HEK293 (cell line): ENCODE results near the gene TARS3.

Experiments used
- CTCF ChIA-PET: fragments of 350-600 bp; formaldehyde crosslinking; extraction: SDS; loops from one replicate; lab custom pipeline; 2021; ENCODE audit warnings: antibody characterized with exemption; lab: Yijun Ruan, JAX
- POLR2A ChIA-PET: fragments of 300-600 bp; formaldehyde crosslinking; extraction: SDS; loops from one replicate; lab custom pipeline; 2020; ENCODE audit warnings: antibody characterized with exemption, inconsistent platforms; lab: Yijun Ruan, JAX
- H3K27ac ChIP-seq: fragments of 200-500 bp; sonication (Bioruptor generic); 2 replicates; pipeline ENCODE4 v1.5.1; 2014; ENCODE audit warnings: low read depth, low read length, control low read depth, inconsistent platforms; ENCODE audit errors: extremely low read depth
- H3K36me3 ChIP-seq, 2 experiments: fragments of 200-500 bp in 1 of 2; sonication (Bioruptor generic) in 1 of 2; 1 replicate in 1 of 2; 2 replicates in 1 of 2; pipeline ENCODE4 v1.5.1; 2014 to 2017; ENCODE audit warnings: inconsistent platforms in 2 of 2, low read length in 2 of 2; ENCODE audit not compliant: control insufficient read depth in 2 of 2, insufficient read depth in 1 of 2
- H3K4me1 ChIP-seq: fragments of 200-500 bp; sonication (Bioruptor generic); 2 replicates; pipeline ENCODE4 v1.5.1; 2014; ENCODE audit warnings: mild to moderate bottlenecking, low read length, inconsistent platforms; ENCODE audit not compliant: control insufficient read depth, insufficient read depth
- H3K4me3 ChIP-seq: 2 replicates; pipeline ENCODE4 v1.5.1; 2011; ENCODE audit warnings: low read depth, mild to moderate bottlenecking, control low read depth, low read length, moderate library complexity
- H3K9me3 ChIP-seq: fragments of 200-500 bp; sonication (Bioruptor generic); 2 replicates; pipeline ENCODE4 v1.5.1; 2014; ENCODE audit warnings: low read depth, low read length, inconsistent platforms; ENCODE audit not compliant: control insufficient read depth, insufficient read depth
- AEBP2 ChIP-seq: fragments of 450-650 bp; formaldehyde crosslinking; IDR thresholded peaks from 2 replicates; pipeline ENCODE4 v1.5.1; 2016; ENCODE audit warnings: missing biosample characterization, missing genetic modification characterization, borderline replicate concordance
- EGR2 ChIP-seq: fragments of 450-650 bp; formaldehyde crosslinking; IDR thresholded peaks from 2 replicates; pipeline ENCODE4 v1.5.1; 2016; ENCODE audit warnings: low read depth, missing biosample characterization, missing genetic modification characterization
- PRDM1 ChIP-seq: fragments of 450-650 bp; formaldehyde crosslinking; IDR thresholded peaks from 2 replicates; pipeline ENCODE4; 2016; ENCODE audit warnings: missing biosample characterization, missing genetic modification characterization
- SP7 ChIP-seq: fragments of 450-650 bp; formaldehyde crosslinking; IDR thresholded peaks from 2 replicates; pipeline ENCODE4 v1.5.1; 2016; ENCODE audit warnings: missing biosample characterization, missing genetic modification characterization
- WT1 ChIP-seq: fragments of 450-650 bp; formaldehyde crosslinking; IDR thresholded peaks from 2 replicates; pipeline ENCODE4 v1.5.1; 2016; ENCODE audit warnings: missing biosample characterization, missing genetic modification characterization
- ZFHX2 ChIP-seq: fragments of 450-650 bp; formaldehyde crosslinking; conservative IDR thresholded peaks from 2 replicates; pipeline ENCODE4 v1.5.1; 2016; ENCODE audit warnings: missing biosample characterization, missing genetic modification characterization
- ZIC2 ChIP-seq: fragments of 450-650 bp; formaldehyde crosslinking; IDR thresholded peaks from 2 replicates; pipeline ENCODE4 v1.5.1; 2016; ENCODE audit warnings: missing biosample characterization, missing genetic modification characterization
- ZNF16 ChIP-seq: fragments of 450-650 bp; formaldehyde crosslinking; IDR thresholded peaks from 2 replicates; pipeline ENCODE4 v1.5.1; 2016; ENCODE audit warnings: low read depth, missing biosample characterization, missing genetic modification characterization
- ZNF23 ChIP-seq: fragments of 450-650 bp; formaldehyde crosslinking; IDR thresholded peaks from 2 replicates; pipeline ENCODE4 v1.5.1; 2016; ENCODE audit warnings: missing biosample characterization, missing genetic modification characterization, borderline replicate concordance
- ZNF266 ChIP-seq: fragments of 450-650 bp; formaldehyde crosslinking; IDR thresholded peaks from 2 replicates; pipeline ENCODE4 v1.5.1; 2016; ENCODE audit warnings: missing biosample characterization, missing genetic modification characterization, low read depth
- ZNF544 ChIP-seq: fragments of 450-650 bp; formaldehyde crosslinking; IDR thresholded peaks from 2 replicates; pipeline ENCODE4 v1.5.0; 2017; ENCODE audit warnings: missing biosample characterization, missing genetic modification characterization
- ZNF558 ChIP-seq: fragments of 450-650 bp; formaldehyde crosslinking; IDR thresholded peaks from 2 replicates; pipeline ENCODE4 v1.5.1; 2016; ENCODE audit warnings: missing biosample characterization, missing genetic modification characterization
- ZNF596 ChIP-seq: fragments of 450-650 bp; IDR thresholded peaks from 2 replicates; pipeline ENCODE4 v1.5.0; 2018; ENCODE audit warnings: missing biosample characterization, mild to moderate bottlenecking, missing genetic modification characterization, moderate library complexity
- ZNF629 ChIP-seq: fragments of 450-650 bp; formaldehyde crosslinking; IDR thresholded peaks from 2 replicates; pipeline ENCODE4 v1.5.1; 2017; ENCODE audit warnings: missing biosample characterization, missing genetic modification characterization
- ZNF747 ChIP-seq: fragments of 450-650 bp; formaldehyde crosslinking; IDR thresholded peaks from 2 replicates; pipeline ENCODE4 v1.5.1; 2016; ENCODE audit warnings: missing biosample characterization, missing genetic modification characterization
- ZNF785 ChIP-seq: fragments of 450-650 bp; formaldehyde crosslinking; IDR thresholded peaks from 2 replicates; pipeline ENCODE4 v1.5.1; 2016; ENCODE audit warnings: missing biosample characterization, missing genetic modification characterization

Gene TARS3

GRCh38 chr15:101625184-101625583 is 99.1 kb downstream of the TARS3 start:
- Histone ChIP-seq H3K36me3 (peaks cover 0 to 8% of the 10 kb centered on the region in 2 experiments; a peak in 1 of 3 replicates), H3K27ac (no peak overlapping the region), H3K9me3 (no peaks in the 10 kb centered on the region), H3K4me1 (no peaks in the 10 kb centered on the region), H3K4me3 (no peak overlapping the region)
- POLR2A ChIA-PET, result no interaction called here
- TF ChIP-seq ZNF747 (tag by site-specific recombination), result no peak
- no peak for TF ChIP-seq ZNF785
- TF ChIP-seq ZNF596, result no peak
- CTCF ChIA-PET, result interaction anchor here (7.4 kb wide), 1 partner anchor 16 kb away, joined by 61 read pairs; no protein-coding TSS in a partner anchor

- Histone ChIP-seq H3K4me1 (no peaks in the 10 kb centered on the region), H3K4me3 (no peak overlapping the region), H3K9me3 (no peaks in the 10 kb centered on the region), H3K36me3 (peaks cover 0 to 8% of the 10 kb centered on the region in 2 experiments; a peak in 1 of 3 replicates), H3K27ac (no peak overlapping the region)
- CTCF ChIA-PET, result interaction anchor here (0.5 to 7.4 kb wide), 4 partner anchors 17 to 523 kb away, joined by 3 to 61 read pairs (median 4); no protein-coding TSS in a partner anchor
- POLR2A ChIA-PET, result no interaction called here
- peak; percentile 98 for TF ChIP-seq ZNF558 (tag by site-specific recombination)
- no peak for TF ChIP-seq ZNF544 (tag by site-specific recombination)
- TF ChIP-seq WT1 (tag by site-specific recombination), result no peak
- no peak for TF ChIP-seq ZNF23 (tag by site-specific recombination)
- no peak for TF ChIP-seq SP7 (tag by site-specific recombination)
- no peak for TF ChIP-seq ZNF629 (tag by site-specific recombination)
- no peak for TF ChIP-seq ZNF16 (tag by site-specific recombination)
These were observed 100.6 kb downstream of the TARS3 start for GRCh38 chr15:101623367-101624304.

GRCh38 chr15:101621961-101622360 is 102.3 kb downstream of the TARS3 start:
- no peak overlapping the region for H3K4me3 ChIP-seq
- H3K4me1 ChIP-seq, result no peaks in the 10 kb centered on the region
- H3K36me3 ChIP-seq, result peaks cover 0 to 8% of the 10 kb centered on the region in 2 experiments; a peak in 1 of 3 replicates
- ChIA-PET POLR2A (no interaction called here), CTCF (interaction anchor here (7.4 kb wide), 1 partner anchor 19 kb away, joined by 61 read pairs; no protein-coding TSS in a partner anchor)
- no peaks in the 10 kb centered on the region for H3K9me3 ChIP-seq
- no peak overlapping the region for H3K27ac ChIP-seq
- no peak for TF ChIP-seq ZNF266 (tag by site-specific recombination)
- TF ChIP-seq ZFHX2 (tag by site-specific recombination), result peak; percentile 87
- peak; percentile 82 for TF ChIP-seq EGR2 (tag by site-specific recombination)

- H3K4me1 ChIP-seq, result peaks cover 10% of the 10 kb centered on the region
- peaks cover 0 to 8% of the 10 kb centered on the region in 2 experiments; a peak in 1 of 3 replicates for H3K36me3 ChIP-seq
- POLR2A ChIA-PET, result no interaction called here
- CTCF ChIA-PET, result interaction anchor here (0.6 to 7.4 kb wide), 3 partner anchors 13 to 92 kb away, joined by 3 to 61 read pairs (median 3); no protein-coding TSS in a partner anchor
- TF ChIP-seq PRDM1 (tag by site-specific recombination) (no peak), AEBP2 (tag by site-specific recombination) (no peak), ZIC2 (tag by site-specific recombination) (0 out of 2 replicates have a peak, but pooled peaks have one; percentile 29)
- H3K9me3 ChIP-seq, result no peaks in the 10 kb centered on the region
- no peak overlapping the region for H3K27ac ChIP-seq
- no peak overlapping the region for H3K4me3 ChIP-seq
These were observed 103.6 kb downstream of the TARS3 start for GRCh38 chr15:101620671-101621070.
